ENCODE measurements around the gene FGF18. TPM values are rescaled to one million over a fixed set of nuclear protein-coding genes. Genes with fewer than 3 reads are reported as not detected.

FGF18 gene
- polyA plus RNA-seq, 3 donors = not detected

DNA sequence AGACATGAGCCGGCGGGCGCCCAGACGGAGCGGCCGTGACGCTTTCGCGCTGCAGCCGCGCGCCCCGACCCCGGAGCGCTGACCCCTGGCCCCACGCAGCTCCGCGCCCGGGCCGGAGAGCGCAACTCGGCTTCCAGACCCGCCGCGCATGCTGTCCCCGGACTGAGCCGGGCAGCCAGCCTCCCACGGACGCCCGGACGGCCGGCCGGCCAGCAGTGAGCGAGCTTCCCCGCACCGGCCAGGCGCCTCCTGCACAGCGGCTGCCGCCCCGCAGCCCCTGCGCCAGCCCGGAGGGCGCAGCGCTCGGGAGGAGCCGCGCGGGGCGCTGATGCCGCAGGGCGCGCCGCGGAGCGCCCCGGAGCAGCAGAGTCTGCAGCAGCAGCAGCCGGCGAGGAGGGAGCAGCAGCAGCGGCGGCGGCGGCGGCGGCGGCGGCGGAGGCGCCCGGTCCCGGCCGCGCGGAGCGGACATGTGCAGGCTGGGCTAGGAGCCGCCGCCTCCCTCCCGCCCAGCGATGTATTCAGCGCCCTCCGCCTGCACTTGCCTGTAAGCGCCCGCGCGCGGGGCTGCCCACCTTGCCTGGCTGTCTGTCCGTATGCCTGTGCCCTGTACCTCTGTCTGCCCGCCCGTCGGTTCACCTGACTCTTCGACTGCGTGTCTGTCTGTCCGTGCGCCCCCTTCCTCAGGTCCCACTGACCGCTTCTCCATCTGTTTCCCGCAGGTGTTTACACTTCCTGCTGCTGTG is 412 bp downstream of the FGF18 start:
- no peaks in the 10 kb centered on the region for H3K36me3 ChIP-seq (replicated peaks in 1 of 2; ENCODE audit: control insufficient read depth in 1 of 2, insufficient read depth in 2 of 2, low read length in 2 of 2)
- WGBS (ENCODE audit: insufficient coverage) = under 1% methylated on average over 95 of the region's 95 CpGs
- no peaks in the 10 kb centered on the region for H3K79me2 ChIP-seq (ENCODE audit: insufficient read depth, low read length)
- Mint-ChIP-seq H3K27ac (peak overlapping the region in 1 of 7 donors; percentile 69), H3K9me3 (peaks cover 0 to 7% (median 0%) of the 10 kb centered on the region in 7 donors), H3K4me1 (peaks cover 16% of the 10 kb centered on the region), H3K36me3 (no peaks in the 10 kb centered on the region), H3K4me3 (peak overlapping the region; percentile 51 to 91), H3K27me3 (ENCODE audit: low read depth in 3 of 3) (peaks cover 27 to 47% (median 43%) of the 10 kb centered on the region in 3 donors)
- H3K4me1 ChIP-seq (ENCODE audit: control insufficient read depth in 1 of 2, insufficient read depth in 2 of 2, low read length in 2 of 2) = peaks cover 6 to 27% of the 10 kb centered on the region in 2 donors
- H2AFZ ChIP-seq (ENCODE audit: insufficient read depth, low read depth, low read length, poor library complexity, severe bottlenecking) = no peak overlapping the region
- no peak overlapping the region for H3K9ac ChIP-seq (ENCODE audit: insufficient read depth, low read length, poor library complexity, severe bottlenecking)
- TF ChIP-seq, protein P1, sequence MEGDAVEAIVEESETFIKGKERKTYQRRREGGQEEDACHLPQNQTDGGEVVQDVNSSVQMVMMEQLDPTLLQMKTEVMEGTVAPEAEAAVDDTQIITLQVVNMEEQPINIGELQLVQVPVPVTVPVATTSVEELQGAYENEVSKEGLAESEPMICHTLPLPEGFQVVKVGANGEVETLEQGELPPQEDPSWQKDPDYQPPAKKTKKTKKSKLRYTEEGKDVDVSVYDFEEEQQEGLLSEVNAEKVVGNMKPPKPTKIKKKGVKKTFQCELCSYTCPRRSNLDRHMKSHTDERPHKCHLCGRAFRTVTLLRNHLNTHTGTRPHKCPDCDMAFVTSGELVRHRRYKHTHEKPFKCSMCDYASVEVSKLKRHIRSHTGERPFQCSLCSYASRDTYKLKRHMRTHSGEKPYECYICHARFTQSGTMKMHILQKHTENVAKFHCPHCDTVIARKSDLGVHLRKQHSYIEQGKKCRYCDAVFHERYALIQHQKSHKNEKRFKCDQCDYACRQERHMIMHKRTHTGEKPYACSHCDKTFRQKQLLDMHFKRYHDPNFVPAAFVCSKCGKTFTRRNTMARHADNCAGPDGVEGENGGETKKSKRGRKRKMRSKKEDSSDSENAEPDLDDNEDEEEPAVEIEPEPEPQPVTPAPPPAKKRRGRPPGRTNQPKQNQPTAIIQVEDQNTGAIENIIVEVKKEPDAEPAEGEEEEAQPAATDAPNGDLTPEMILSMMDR (IDR thresholded peaks at IDR 0.05) = no peak
- no peak overlapping the region for H3K27ac ChIP-seq (ENCODE audit: low read depth in 1 of 2, low read length in 2 of 2)
- no peaks in the 10 kb centered on the region for H4K20me1 ChIP-seq (ENCODE audit: insufficient read depth, low read length)
- intact Hi-C loops (cut with micrococcal nuclease) = loop anchor here (5.0 to 10.0 kb wide), 2 partner anchors 487 to 625 kb away; no protein-coding TSS in a partner anchor
- peak overlapping the region; percentile 42 for H3K4me2 ChIP-seq (replicated peaks; ENCODE audit: extremely low read depth, low read length, poor library complexity, severe bottlenecking)
- peaks cover 16 to 36% of the 10 kb centered on the region in 2 donors for H3K27me3 ChIP-seq (ENCODE audit: control insufficient read depth in 2 of 2, insufficient read depth in 2 of 2, low read length in 2 of 2)
- peaks cover 0 to 8% of the 10 kb centered on the region in 2 donors for H3K9me3 ChIP-seq (replicated peaks in 1 of 2; ENCODE audit: control insufficient read depth in 1 of 2, insufficient read depth in 1 of 2, low read length in 2 of 2)
- H3K4me3 ChIP-seq (replicated peaks in 1 of 3; ENCODE audit: low read depth in 2 of 3, low read length in 3 of 3) = peak overlapping the region in 1 of 3 experiments; percentile 25
- no peak for DNase-seq

DNA sequence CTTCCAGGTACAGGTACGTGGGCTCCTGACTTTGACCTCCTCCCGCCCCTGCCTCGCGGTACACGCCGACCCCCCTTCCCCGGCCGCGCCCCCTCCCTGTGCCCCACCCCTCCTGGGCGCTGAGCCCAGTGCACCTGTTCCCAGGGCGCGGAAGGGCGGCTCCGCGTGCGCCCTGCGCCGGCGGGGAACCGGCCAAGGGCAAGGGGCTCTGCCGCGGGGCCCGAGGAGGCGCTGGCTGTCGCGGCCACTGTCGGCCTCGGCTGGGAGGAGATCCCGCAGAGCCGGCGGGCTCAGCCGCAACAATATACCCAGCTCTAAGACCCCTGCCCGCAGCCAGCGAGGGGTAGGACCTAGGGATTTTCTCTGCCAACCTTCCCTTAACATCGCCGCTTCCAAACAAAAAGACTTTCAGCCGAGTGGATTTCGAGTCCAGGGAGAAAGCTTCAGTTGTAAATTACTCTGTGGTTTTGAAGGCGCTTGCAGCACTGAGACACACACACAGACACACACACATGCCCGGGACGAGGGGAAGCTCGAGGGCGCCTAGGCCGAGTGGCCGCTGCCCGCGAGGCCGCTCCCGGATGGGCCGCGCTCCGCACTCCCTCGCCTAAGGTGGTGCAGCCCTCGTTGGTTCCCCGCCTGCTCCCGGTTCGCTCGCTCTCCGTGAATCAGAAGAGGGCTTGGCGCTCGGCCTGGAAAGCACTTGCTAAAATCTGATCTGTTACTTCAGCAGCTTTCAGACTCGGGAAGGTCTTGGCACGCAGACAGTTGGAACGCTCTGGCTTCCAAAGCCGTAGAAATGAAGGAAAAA is 1.2 kb downstream of the FGF18 start:
- H3K9me3 ChIP-seq (replicated peaks in 1 of 2; ENCODE audit: control insufficient read depth in 1 of 2, insufficient read depth in 1 of 2, low read length in 2 of 2) = peaks cover 0 to 8% of the 10 kb centered on the region in 2 donors
- H3K27me3 Mint-ChIP-seq (ENCODE audit: low read depth in 3 of 3) = peaks cover 27 to 49% (median 44%) of the 10 kb centered on the region in 3 donors
- no peaks in the 10 kb centered on the region for H4K20me1 ChIP-seq (ENCODE audit: insufficient read depth, low read length)
- H3K36me3 Mint-ChIP-seq = no peaks in the 10 kb centered on the region
- no peak overlapping the region for H3K27ac ChIP-seq (ENCODE audit: low read depth in 1 of 2, low read length in 2 of 2)
- H3K27me3 ChIP-seq (ENCODE audit: control insufficient read depth in 2 of 2, insufficient read depth in 2 of 2, low read length in 2 of 2) = peaks cover 16 to 36% of the 10 kb centered on the region in 2 donors
- no peak overlapping the region for H3K9ac ChIP-seq (ENCODE audit: insufficient read depth, low read length, poor library complexity, severe bottlenecking)
- no peak overlapping the region for H3K4me3 ChIP-seq (replicated peaks in 1 of 3; ENCODE audit: low read depth in 2 of 3, low read length in 3 of 3)
- TF ChIP-seq, protein P1 (IDR thresholded peaks at IDR 0.05) = no peak
- under 1% methylated on average over 58 of the region's 65 CpGs for WGBS (ENCODE audit: insufficient coverage)
- peak overlapping the region in 1 of 2 donors; percentile 91 for H3K4me3 Mint-ChIP-seq
- H3K4me2 ChIP-seq (replicated peaks; ENCODE audit: extremely low read depth, low read length, poor library complexity, severe bottlenecking) = peak overlapping the region; percentile 42
- no peaks in the 10 kb centered on the region for H3K36me3 ChIP-seq (replicated peaks in 1 of 2; ENCODE audit: control insufficient read depth in 1 of 2, insufficient read depth in 2 of 2, low read length in 2 of 2)
- intact Hi-C loops (cut with micrococcal nuclease) = no loop called here
- H3K4me1 ChIP-seq (ENCODE audit: control insufficient read depth in 1 of 2, insufficient read depth in 2 of 2, low read length in 2 of 2) = peaks cover 6 to 27% of the 10 kb centered on the region in 2 donors
- H3K4me1 Mint-ChIP-seq = peaks cover 16% of the 10 kb centered on the region
- no peak overlapping the region for H3K27ac Mint-ChIP-seq
- H3K9me3 Mint-ChIP-seq = peaks cover 0 to 7% (median 0%) of the 10 kb centered on the region in 7 donors
- H3K79me2 ChIP-seq (ENCODE audit: insufficient read depth, low read length) = no peaks in the 10 kb centered on the region
- no peak for DNase-seq
- no peak overlapping the region for H2AFZ ChIP-seq (ENCODE audit: insufficient read depth, low read depth, low read length, poor library complexity, severe bottlenecking)
